HG03520 (cell line): Measurements from ENCODE around the gene TK1.

Experiments used
- ATAC-seq: cut with Tn5 transposase; IDR thresholded peaks from one replicate; pipeline ENCODE4 v1.9.1; 2021; ENCODE audit warnings: mild to moderate bottlenecking, moderate library complexity; ENCODE audit not compliant: unreplicated experiment

Gene TK1

GRCh38 chr17:78125138-78125913 lies 61.5 kb downstream of the TK1 start:
- no peak for ATAC-seq

- no peak for ATAC-seq
Measured at GRCh38 chr17:78124836-78125137, 62.1 kb downstream of the TK1 start.
